B cell (primary cell): Measurements from ENCODE around the gene GTPBP4.

Source experiments
- CTCF ChIP-seq: fragments of 200-600 bp; IDR thresholded peaks from one replicate; pipeline ENCODE4 v1.8.0; 2022; ENCODE audit warnings: antibody characterized with exemption, mild to moderate bottlenecking
- EZH2 ChIP-seq: IDR thresholded peaks from 2 replicates; pipeline ENCODE4 v1.6.1; 2012; ENCODE audit warnings: borderline replicate concordance, low read depth, mild to moderate bottlenecking, moderate library complexity, low read length; ENCODE audit not compliant: insufficient read depth, poor library complexity, severe bottlenecking

- TF ChIP-seq CTCF (no peak), EZH2 (no peak)
Measured at GRCh38 chr10:995559-995926, 7.3 kb downstream of the GTPBP4 start.
